SK-N-DZ (cell line): ENCODE measurements around the gene RNF126.
"Not testable (repeated sequence)": the region's sequence is repeated elsewhere in the genome, so short reads cannot be mapped to it uniquely, and the experiment has no call there.

Experiments
- DNase-seq: peaks from one replicate; pipeline ENCODE4 v3.0.0-alpha.2; 2015; ENCODE audit warnings: low spot score

The RNF126 gene

DNA sequence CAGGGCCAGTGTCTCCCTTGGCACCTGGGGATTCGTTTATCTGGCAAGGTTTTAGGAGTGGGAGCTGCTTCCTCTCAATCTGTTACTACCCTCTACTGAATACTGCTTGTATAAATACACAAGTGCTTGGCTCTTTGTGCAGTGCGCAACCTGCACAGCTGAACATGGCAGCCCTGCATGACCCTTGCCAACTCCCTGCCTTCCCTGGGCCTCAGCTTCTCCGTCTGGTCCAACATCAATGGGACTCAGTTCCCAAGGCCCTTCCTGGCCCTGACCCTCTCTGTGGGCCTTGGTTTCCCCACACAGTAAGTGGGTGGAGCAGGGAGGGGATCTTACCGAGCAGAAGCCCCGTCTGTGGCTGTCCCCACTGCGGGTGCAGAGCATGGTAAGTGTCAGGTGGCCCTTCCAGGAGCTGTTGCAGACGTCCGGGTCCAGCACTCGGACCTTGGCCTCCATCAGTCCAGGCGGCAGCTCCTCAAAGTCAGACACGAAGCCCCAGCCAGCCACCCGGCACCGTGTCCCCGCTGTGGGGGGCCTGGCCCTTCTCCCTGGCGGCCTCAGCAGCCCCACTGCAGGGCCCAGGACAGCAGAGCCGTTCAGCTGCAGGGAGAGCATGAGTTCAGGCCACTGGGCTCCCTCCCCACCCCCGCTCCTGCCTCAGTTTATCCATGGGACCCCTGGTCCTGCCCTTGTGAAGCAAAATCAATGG is 23.7 kb upstream of the RNF126 start:
- DNase-seq = no peak

DNA sequence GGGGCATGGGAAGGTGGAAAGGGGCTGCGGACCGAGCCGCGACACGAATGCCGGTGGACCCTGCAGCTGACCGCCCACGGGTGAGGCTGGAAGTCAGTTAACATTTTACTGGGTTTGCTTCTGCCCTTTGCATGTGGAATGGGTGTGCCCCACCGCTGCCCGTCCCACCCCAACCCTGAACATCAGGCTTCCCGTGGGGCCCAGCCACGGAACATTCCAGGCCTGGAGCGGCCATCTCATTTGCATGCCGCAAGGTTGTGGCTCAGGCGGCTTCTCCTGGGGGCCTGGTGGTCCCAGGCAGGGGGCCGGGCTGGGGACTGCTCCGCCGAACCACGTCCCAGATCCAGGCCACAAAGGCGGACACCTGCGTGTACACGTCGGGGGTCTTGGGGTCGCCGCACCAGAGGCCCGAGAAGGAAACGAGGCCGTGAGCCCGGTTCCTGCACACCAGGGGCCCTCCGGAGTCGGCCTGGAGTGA is 22.5 kb upstream of the RNF126 start:
- no peak for DNase-seq

- DNase-seq = no peak
Measured at GRCh38 chr19:682678-683320, 19.8 kb upstream of the RNF126 start.

DNA sequence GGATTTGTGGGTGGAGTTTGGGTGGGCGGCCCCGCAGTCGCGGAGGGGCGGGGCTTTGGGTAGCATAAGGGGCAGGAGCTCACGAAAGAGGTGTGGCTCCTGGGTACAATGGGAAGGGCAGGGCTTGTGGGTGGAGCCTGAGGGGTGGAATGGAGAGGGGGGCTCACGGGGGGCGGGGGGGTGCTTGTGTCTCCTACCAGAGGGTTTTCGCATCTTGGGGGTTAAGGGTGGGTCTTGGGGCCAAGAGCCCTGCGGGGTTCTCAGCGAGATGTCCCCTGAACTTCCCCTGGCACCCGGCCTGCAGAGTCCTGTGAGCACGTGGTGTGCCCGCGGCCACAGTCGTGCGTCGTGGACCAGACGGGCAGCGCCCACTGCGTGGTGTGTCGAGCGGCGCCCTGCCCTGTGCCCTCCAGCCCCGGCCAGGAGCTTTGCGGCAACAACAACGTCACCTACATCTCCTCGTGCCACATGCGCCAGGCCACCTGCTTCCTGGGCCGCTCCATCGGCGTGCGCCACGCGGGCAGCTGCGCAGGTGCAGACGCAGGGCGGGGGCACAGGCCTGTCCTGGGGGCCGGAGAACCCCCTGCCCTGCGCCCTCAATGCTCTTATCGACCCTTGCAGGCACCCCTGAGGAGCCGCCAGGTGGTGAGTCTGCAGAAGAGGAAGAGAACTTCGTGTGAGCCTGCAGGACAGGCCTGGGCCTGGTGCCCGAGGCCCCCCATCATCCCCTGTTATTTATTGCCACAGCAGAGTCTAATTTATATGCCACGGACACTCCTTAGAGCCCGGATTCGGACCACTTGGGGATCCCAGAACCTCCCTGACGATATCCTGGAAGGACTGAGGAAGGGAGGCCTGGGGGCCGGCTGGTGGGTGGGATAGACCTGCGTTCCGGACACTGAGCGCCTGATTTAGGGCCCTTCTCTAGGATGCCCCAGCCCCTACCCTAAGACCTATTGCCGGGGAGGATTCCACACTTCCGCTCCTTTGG is 18.3 kb upstream of the RNF126 start:
- DNase-seq = no peak

- peak; percentile 96 for DNase-seq
Measured at GRCh38 chr19:680287-681028, 17.4 kb upstream of the RNF126 start.

DNA sequence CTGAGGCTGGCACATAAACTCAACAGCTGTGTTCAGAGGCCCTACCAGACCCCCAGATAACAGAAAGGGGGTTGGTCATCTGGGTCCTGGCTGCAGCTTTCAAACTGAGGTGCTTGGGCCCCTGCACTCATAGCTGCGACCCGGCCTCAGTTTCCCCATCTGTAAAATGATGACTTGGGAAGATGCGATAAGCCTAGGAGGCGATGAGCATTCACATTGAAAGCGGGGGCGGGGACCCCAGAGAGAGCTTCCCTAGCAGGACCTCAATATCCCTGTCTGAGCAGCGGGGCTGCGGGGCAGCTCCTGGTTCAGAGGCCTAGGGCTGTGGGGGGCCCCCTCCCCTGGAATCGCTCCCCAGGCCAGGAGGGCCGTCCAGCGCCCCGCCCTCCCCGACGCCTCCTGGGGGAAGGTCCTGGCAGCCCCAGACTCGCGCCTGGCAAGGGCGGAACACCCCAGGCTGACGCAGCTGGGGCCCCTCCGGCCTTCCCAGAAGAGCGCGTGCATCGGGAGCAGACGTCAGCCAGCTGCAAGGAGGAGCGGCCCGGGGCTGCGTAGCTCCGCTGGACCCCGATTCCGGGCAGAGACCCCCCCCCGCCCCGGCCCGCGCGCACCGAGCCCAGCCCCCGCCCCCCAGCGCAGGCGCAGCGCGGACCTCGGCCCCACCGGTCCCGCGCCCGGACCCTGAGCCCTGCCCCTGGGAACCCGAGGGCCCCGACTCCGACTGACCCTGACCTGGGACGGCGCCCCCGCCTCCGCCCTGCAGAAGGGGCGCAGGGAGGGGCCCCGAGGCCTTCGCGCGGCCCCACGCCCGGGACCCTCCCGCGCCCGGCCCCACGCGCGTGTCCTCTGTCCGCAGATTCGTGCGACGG is 16.6 kb upstream of the RNF126 start:
- no peak for DNase-seq

- no peak for DNase-seq
Measured at GRCh38 chr19:678791-679388, 15.9 kb upstream of the RNF126 start.

DNA sequence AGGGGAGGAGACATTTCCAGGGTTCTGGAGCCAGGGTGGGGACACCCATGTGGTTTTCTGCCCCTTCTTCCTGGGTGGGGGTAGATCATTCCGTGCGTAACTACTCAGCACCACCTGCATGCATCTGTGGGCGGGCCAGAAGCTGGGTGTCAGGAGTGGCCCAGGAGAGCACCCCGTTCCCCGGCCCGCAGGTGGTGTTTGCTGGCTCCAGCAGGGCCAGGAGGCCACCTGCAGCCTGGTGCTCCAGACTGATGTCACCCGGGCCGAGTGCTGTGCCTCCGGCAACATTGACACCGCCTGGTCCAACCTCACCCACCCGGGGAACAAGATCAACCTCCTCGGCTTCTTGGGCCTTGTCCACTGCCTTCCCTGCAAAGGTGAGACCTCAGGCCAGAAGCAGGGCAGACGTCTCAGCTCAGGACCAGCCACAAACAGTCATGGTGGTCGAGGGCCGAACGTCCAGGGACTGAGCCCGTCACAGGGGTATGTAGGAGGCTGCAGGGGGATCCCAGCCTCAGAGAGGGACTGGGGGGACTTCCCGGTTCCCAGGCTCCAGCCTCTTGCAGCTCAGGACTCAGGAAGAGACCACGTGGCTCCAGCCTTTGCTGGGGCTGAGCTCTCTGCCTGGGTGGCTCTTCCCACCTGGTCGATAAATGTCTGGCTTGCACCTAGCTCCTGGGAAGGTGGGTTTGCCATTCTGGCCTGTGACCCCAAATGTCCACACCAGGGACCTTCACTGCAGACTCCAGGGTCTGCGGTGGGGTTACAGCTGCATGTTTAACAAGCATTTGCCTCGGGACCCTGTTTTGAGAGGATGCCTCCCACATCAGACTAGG is 14.8 kb upstream of the RNF126 start:
- no peak for DNase-seq

DNA sequence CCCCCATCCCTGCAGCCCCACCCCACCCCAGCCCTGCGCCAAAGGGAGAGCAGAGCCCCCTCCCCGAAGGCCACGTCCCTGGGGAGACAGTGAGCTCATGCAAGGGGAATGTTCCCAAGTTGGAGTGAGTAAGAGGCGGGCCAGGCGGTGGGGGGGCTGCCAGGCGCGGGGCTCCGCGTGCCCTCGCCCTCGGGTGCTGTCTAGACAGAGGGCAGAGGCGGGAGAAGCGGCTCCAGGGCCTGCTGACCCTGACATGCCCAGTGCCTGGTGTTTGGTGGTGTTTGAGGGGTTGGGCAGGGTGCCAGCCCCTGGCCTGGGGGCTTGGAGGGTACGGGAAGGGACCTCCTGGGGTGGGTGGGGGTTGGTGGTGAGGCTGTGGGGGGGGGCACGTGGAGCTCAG is 14.2 kb upstream of the RNF126 start:
- DNase-seq = no peak

DNA sequence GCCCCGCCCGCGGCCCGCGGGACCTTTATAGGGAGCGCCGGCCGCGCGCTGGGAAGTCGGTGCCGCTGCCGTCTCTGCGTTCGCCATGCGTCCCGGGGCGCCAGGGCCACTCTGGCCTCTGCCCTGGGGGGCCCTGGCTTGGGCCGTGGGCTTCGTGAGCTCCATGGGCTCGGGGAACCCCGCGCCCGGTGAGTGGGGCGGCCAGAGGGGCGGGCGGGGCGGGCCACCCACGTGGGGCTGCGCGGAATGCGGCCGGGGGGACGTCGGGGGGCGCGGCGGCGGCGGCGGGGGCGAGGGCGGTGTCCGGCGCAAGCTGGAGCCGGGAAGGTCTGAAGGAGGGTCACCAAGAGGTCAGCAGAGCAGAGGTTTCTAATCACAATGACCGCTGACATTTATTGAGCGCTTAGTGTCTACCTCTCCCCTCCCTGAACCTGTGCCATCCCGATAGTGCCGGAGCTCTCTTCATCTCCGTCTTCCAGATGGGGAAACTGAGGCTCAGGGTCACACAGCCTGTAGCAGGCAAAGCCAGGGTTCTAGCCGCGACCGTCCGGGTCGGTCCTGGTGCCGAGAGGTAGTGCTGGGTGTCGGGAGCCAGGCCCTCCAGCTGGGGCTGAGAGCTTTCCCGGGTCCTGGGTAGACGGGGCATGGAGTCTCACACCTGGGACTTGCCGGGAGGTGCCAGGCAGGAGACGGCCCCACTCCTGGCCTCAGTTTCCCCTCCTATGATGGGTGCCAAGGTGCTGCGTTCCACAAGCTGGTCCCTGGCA is 13.5 kb upstream of the RNF126 start, which contains the start of gene FSTL3:
Gene FSTL3, plus strand, starts transcription at position 54 of the 767 bp plus-strand sequence. Its CDS starts 32 bp downstream, at position 86.
- no peak for DNase-seq

- no peak for DNase-seq
Measured at GRCh38 chr19:676007-676338, 13.0 kb upstream of the RNF126 start.

DNA sequence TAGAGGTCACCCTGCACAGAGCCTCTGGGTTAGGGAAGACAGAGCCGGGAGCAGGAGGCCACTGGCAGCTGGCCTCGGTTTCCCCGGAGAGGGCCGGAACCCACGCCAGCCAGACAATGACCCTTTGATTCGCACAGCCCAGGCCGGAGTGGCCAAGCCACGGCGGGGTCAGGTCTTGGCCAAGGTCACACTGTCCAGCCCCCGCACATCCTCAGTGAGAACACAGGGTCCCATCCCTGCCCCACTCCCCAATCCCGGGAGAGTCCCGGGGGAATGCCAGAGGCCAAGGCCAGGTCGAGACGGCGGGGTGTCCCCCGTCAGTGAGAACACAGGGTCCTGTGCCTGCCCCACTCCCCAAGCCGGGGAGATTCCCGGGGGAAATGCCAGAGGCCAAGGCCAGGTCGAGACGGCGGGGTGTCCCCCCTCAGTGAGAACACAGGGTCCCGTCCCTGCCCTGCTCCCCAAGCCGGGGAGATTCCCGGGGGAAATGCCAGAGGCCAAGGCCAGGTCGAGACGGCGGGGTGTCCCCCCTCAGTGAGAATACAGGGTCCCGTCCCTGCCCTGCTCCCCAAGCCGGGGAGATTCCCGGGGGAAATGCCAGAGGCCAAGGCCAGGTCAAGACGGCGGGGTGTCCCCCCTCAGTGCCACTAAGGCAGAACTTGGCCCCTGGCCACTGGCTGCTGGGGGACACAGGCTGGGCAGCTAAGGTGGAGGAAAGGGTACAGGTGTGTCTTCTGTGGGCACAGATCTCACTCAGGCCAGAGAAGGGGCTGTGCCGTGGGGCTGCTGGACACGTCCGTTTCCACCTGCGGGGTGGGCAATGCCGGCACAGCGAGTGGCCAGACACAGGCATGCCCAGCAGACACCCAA is 11.5 kb upstream of the RNF126 start:
- no peak for DNase-seq

- DNase-seq = peak; percentile 51
Measured at GRCh38 chr19:670609-671075, 7.6 kb upstream of the RNF126 start.

GRCh38 chr19:668675-669434 is 5.8 kb upstream of the RNF126 start:
- not testable (repeated sequence) for DNase-seq

DNA sequence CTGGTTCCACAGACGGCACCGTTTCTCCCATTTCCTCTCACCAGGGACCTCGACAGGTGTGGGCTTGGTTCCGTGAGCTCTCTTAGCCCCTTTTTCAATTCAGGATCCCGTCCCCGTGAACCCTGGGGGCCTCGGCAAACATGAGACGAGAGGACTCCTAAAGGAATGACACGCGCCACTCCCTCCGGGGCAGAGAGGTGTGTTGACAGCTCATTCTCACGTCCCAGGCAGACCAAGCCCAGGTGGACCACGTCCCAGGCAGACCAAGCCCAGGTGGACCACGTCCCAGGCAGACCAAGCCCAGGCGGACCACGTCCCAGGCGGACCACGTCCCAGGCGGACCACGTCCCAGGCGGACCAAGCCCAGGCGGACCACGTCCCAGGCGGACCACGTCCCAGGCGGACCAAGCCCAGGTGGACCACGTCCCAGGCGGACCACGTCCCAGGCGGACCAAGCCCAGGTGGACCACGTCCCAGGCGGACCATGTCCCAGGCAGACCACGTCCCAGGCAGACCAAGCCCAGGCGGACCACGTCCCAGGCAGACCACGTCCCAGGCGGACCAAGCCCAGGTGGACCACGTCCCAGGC is 4.1 kb upstream of the RNF126 start:
- DNase-seq = not testable (repeated sequence)

- DNase-seq = peak; percentile 91
Measured at GRCh38 chr19:664913-665443, 2.0 kb upstream of the RNF126 start.
